ENCODE measurements around the gene CRB2.
A peak's percentile ranks its signal among the peaks of the same experiment; 100 is the strongest.

Gene CRB2

GRCh38 chr9:123355761-123356431 lies at the start of gene CRB2:
Gene CRB2 (plus strand): TSS chr9:123356197. CDS start chr9:123356261, 64 bp downstream.
- no peak within 1 kb of the TSS for H3K4me3 ChIP-seq (ENCODE audit: low read depth, low read length)
- peak; percentile 41 for DNase-seq (ENCODE audit: low read depth)
- TF ChIP-seq POLR2A (IDR thresholded peaks at IDR 0.05; ENCODE audit: extremely low read depth, insufficient read length) (no peak), MYC (IDR thresholded peaks at IDR 0.05; ENCODE audit: low read depth, low read length) (no peak), MAX (IDR thresholded peaks at IDR 0.05; ENCODE audit: low read depth, low read length) (no peak), CTCF (IDR thresholded peaks at IDR 0.05; ENCODE audit: low read depth, low read length) (no peak)

- no peak overlapping the region for H3K4me3 ChIP-seq (ENCODE audit: low read depth, low read length)
- no peak for DNase-seq (ENCODE audit: low read depth)
- no peak for TF ChIP-seq MYC (IDR thresholded peaks at IDR 0.05; ENCODE audit: low read depth, low read length)
Observed at GRCh38 chr9:123309611-123310010, 46.4 kb upstream of the CRB2 start.

- TF ChIP-seq POLR2A (IDR thresholded peaks at IDR 0.05; ENCODE audit: extremely low read depth, insufficient read length) (no peak), MAX (IDR thresholded peaks at IDR 0.05; ENCODE audit: low read depth, low read length) (no peak), MYC (IDR thresholded peaks at IDR 0.05; ENCODE audit: low read depth, low read length) (no peak), CTCF (IDR thresholded peaks at IDR 0.05; ENCODE audit: low read depth, low read length) (no peak)
- DNase-seq (ENCODE audit: low read depth), result no peak
- no peak overlapping the region for H3K4me3 ChIP-seq (ENCODE audit: low read depth, low read length)
Observed at GRCh38 chr9:123310551-123311249, 45.3 kb upstream of the CRB2 start.

- no peak for TF ChIP-seq POLR2A (IDR thresholded peaks at IDR 0.05; ENCODE audit: extremely low read depth, insufficient read length)
- no peak for TF ChIP-seq CTCF (IDR thresholded peaks at IDR 0.05; ENCODE audit: low read depth, low read length)
- TF ChIP-seq MYC (IDR thresholded peaks at IDR 0.05; ENCODE audit: low read depth, low read length), result no peak
- no peak for TF ChIP-seq MAX (IDR thresholded peaks at IDR 0.05; ENCODE audit: low read depth, low read length)
- H3K4me3 ChIP-seq (ENCODE audit: low read depth, low read length), result no peak overlapping the region
- DNase-seq (ENCODE audit: low read depth), result no peak
Observed at GRCh38 chr9:123311250-123311752, 44.7 kb upstream of the CRB2 start.

- H3K4me3 ChIP-seq (ENCODE audit: low read depth, low read length), result no peak overlapping the region
- no peak for TF ChIP-seq CTCF (IDR thresholded peaks at IDR 0.05; ENCODE audit: low read depth, low read length)
- TF ChIP-seq POLR2A (IDR thresholded peaks at IDR 0.05; ENCODE audit: extremely low read depth, insufficient read length), result no peak
- no peak for TF ChIP-seq MYC (IDR thresholded peaks at IDR 0.05; ENCODE audit: low read depth, low read length)
- no peak for TF ChIP-seq MAX (IDR thresholded peaks at IDR 0.05; ENCODE audit: low read depth, low read length)
- no peak for DNase-seq (ENCODE audit: low read depth)
Observed at GRCh38 chr9:123312306-123312877, 43.6 kb upstream of the CRB2 start.

- no peak overlapping the region for H3K4me3 ChIP-seq (ENCODE audit: low read depth, low read length)
- no peak for DNase-seq (ENCODE audit: low read depth)
- TF ChIP-seq POLR2A (IDR thresholded peaks at IDR 0.05; ENCODE audit: extremely low read depth, insufficient read length) (no peak), MYC (IDR thresholded peaks at IDR 0.05; ENCODE audit: low read depth, low read length) (no peak), CTCF (IDR thresholded peaks at IDR 0.05; ENCODE audit: low read depth, low read length) (no peak)
Observed at GRCh38 chr9:123314617-123315016, 41.4 kb upstream of the CRB2 start.
